WTC11 (cell line): ENCODE measurements around the gene TNNT3. TPM values are rescaled to one million over a fixed set of nuclear protein-coding genes. Genes with fewer than 3 reads are reported as not detected.

ENCODE experiments used
- ATAC-seq: fragments of 200-7000 bp; cut with Tn5 transposase; 2 replicates; pipeline ENCODE4 v1.10.0; 2021; ENCODE audit warnings: mild to moderate bottlenecking, moderate library complexity
- CTCF ChIA-PET: fragments of 300-600 bp; sonication (Branson Sonifier 250); formaldehyde crosslinking; loops from one replicate; lab custom pipeline; 2021; ENCODE audit warnings: antibody characterized with exemption; lab: Charles Lee
- POLR2A ChIA-PET: fragments of 350-600 bp; sonication (Branson Sonifier 250); formaldehyde crosslinking; loops from one replicate; lab custom pipeline; 2021; ENCODE audit warnings: antibody characterized with exemption; lab: Charles Lee
- DNase-seq: peaks from one replicate; pipeline ENCODE4 v3.0.0; 2021; ENCODE audit warnings: low spot score
- H3K27ac Mint-ChIP-seq: 2 replicates; pipeline ENCODE4 v1.8.0; 2021; ENCODE audit warnings: mixed read lengths
- H3K27me3 Mint-ChIP-seq: 2 replicates; pipeline ENCODE4 v1.8.0; 2021; ENCODE audit warnings: low read depth, mild to moderate bottlenecking, moderate library complexity, mixed read lengths
- H3K36me3 Mint-ChIP-seq: 2 replicates; pipeline ENCODE4 v1.8.0; 2021; ENCODE audit warnings: mixed read lengths
- H3K4me1 Mint-ChIP-seq: 2 replicates; pipeline ENCODE4 v1.8.0; 2022; ENCODE audit warnings: mixed read lengths
- H3K4me3 Mint-ChIP-seq: 2 replicates; pipeline ENCODE4 v1.8.0; 2021; ENCODE audit warnings: mild to moderate bottlenecking, moderate library complexity, mixed read lengths
- H3K9me3 Mint-ChIP-seq: 2 replicates; pipeline ENCODE4 v1.8.0; 2021; ENCODE audit warnings: mixed read lengths
- E2F5 ChIP-seq: sonication (generic); formaldehyde crosslinking; IDR thresholded peaks from 2 replicates; pipeline ENCODE4 v1.8.1; 2022; ENCODE audit warnings: mild to moderate bottlenecking, moderate library complexity, missing genetic modification reagents
- ESRRA ChIP-seq: sonication (generic); formaldehyde crosslinking; IDR thresholded peaks from 2 replicates; pipeline ENCODE4 v1.8.1; 2022; ENCODE audit warnings: mild to moderate bottlenecking, missing genetic modification reagents, borderline replicate concordance
- FOXJ3 ChIP-seq: sonication (generic); formaldehyde crosslinking; IDR thresholded peaks from 2 replicates; pipeline ENCODE4 v1.9.0; 2021; ENCODE audit warnings: missing genetic modification reagents, mild to moderate bottlenecking, borderline replicate concordance
- GABPB1 ChIP-seq: sonication (generic); formaldehyde crosslinking; IDR thresholded peaks from 2 replicates; pipeline ENCODE4 v1.8.1; 2023; ENCODE audit warnings: mild to moderate bottlenecking, missing genetic modification reagents
- GRHL2 ChIP-seq: fragments of 250-450 bp; sonication (Bioruptor Pico); IDR thresholded peaks from 2 replicates; pipeline ENCODE4 v1.8.0; 2022; ENCODE audit warnings: mild to moderate bottlenecking, moderate library complexity; ENCODE audit not compliant: insufficient replicate concordance, severe bottlenecking
- IRF2 ChIP-seq: sonication (generic); formaldehyde crosslinking; IDR thresholded peaks from 2 replicates; pipeline ENCODE4 v1.8.0; 2022; ENCODE audit warnings: low read depth, missing genetic modification reagents, borderline replicate concordance
- JUN ChIP-seq: sonication (generic); formaldehyde crosslinking; IDR thresholded peaks from 2 replicates; pipeline ENCODE4 v1.8.0; 2023; ENCODE audit warnings: mild to moderate bottlenecking, missing genetic modification reagents
- MAX ChIP-seq: sonication (generic); formaldehyde crosslinking; IDR thresholded peaks from 2 replicates; pipeline ENCODE4 v1.8.0; 2022; ENCODE audit warnings: mild to moderate bottlenecking, missing genetic modification reagents
- NR1H2 ChIP-seq: sonication (generic); formaldehyde crosslinking; IDR thresholded peaks from 2 replicates; pipeline ENCODE4 v1.9.0; 2021; ENCODE audit warnings: mild to moderate bottlenecking, moderate library complexity, missing genetic modification reagents
- PRDM15 ChIP-seq: sonication (generic); formaldehyde crosslinking; IDR thresholded peaks from 2 replicates; pipeline ENCODE4 v1.8.0; 2022; ENCODE audit warnings: missing genetic modification reagents
- RELA ChIP-seq: sonication (generic); formaldehyde crosslinking; IDR thresholded peaks from 2 replicates; pipeline ENCODE4 v1.8.1; 2022; ENCODE audit warnings: missing genetic modification reagents, mild to moderate bottlenecking, borderline replicate concordance
- SMAD3 ChIP-seq: sonication (generic); formaldehyde crosslinking; IDR thresholded peaks from 2 replicates; pipeline ENCODE4 v1.8.0; 2022; ENCODE audit warnings: missing genetic modification reagents, mild to moderate bottlenecking, borderline replicate concordance
- TP53 ChIP-seq: sonication (generic); formaldehyde crosslinking; IDR thresholded peaks from 2 replicates; pipeline ENCODE4 v1.8.1; 2023; ENCODE audit warnings: mild to moderate bottlenecking, missing genetic modification reagents
- USF1 ChIP-seq: sonication (generic); formaldehyde crosslinking; IDR thresholded peaks from 2 replicates; pipeline ENCODE4 v1.8.0; 2022; ENCODE audit warnings: mild to moderate bottlenecking, missing genetic modification reagents
- ZBTB43 ChIP-seq: sonication (generic); formaldehyde crosslinking; IDR thresholded peaks from 2 replicates; pipeline ENCODE4 v1.8.1; 2023; ENCODE audit warnings: mild to moderate bottlenecking, missing genetic modification reagents
- ZNF317 ChIP-seq: sonication (generic); formaldehyde crosslinking; IDR thresholded peaks from 2 replicates; pipeline ENCODE4 v1.8.1; 2023; ENCODE audit warnings: low read depth, mild to moderate bottlenecking, moderate library complexity, missing genetic modification reagents, borderline replicate concordance
- ZNF425 ChIP-seq: fragments of 250-450 bp; sonication (Bioruptor Pico); conservative IDR thresholded peaks from 2 replicates; pipeline ENCODE4 v1.9.0; 2021; ENCODE audit warnings: mild to moderate bottlenecking
- ZNF512 ChIP-seq: sonication (generic); formaldehyde crosslinking; IDR thresholded peaks from 2 replicates; pipeline ENCODE4 v1.8.1; 2022; ENCODE audit warnings: missing genetic modification reagents, borderline replicate concordance
- ZNF532 ChIP-seq: fragments of 250-450 bp; sonication (Bioruptor Pico); IDR thresholded peaks from 2 replicates; pipeline ENCODE4 v1.9.0; 2021; ENCODE audit warnings: mild to moderate bottlenecking, borderline replicate concordance
- total RNA-seq: library from RNA; stranded (reverse); gene quantifications from 3 replicates; pipeline ENCODE4 v1.2.3, GENCODE V29; 2021

Gene TNNT3
- total RNA-seq, 1 experiment from 2014 or later: not detected

- POLR2A ChIA-PET: no interaction called here
- no peak for TF ChIP-seq ZNF425
- no peak for TF ChIP-seq ZNF512 (CRISPR knock-in tag)
- no peak for TF ChIP-seq RELA (CRISPR knock-in tag)
- no peak for TF ChIP-seq MAX (CRISPR knock-in tag)
- TF ChIP-seq ESRRA: no peak
- TF ChIP-seq GRHL2 (CRISPR knock-in tag): no peak
- TF ChIP-seq ZBTB43 (CRISPR knock-in tag): no peak
- TF ChIP-seq PRDM15 (CRISPR knock-in tag): no peak
- no peak for TF ChIP-seq ZNF532 (CRISPR knock-in tag)
- no peak for TF ChIP-seq ZNF317 (CRISPR knock-in tag)
- TF ChIP-seq FOXJ3 (CRISPR knock-in tag): no peak
- TF ChIP-seq USF1: no peak
- TF ChIP-seq E2F5 (CRISPR knock-in tag): no peak
- no peak for TF ChIP-seq GABPB1 (CRISPR knock-in tag)
- TF ChIP-seq SMAD3 (CRISPR knock-in tag): no peak
- no peak for TF ChIP-seq NR1H2
- no peak for TF ChIP-seq TP53
- no peak for TF ChIP-seq JUN (CRISPR knock-in tag)
- TF ChIP-seq IRF2 (CRISPR knock-in tag): no peak
Observed at GRCh38 chr11:1966531-1966930, 47.0 kb downstream of the TNNT3 start.

More at GRCh38 chr11:1966531-1966930, 47.0 kb downstream of the TNNT3 start:
- Mint-ChIP-seq H3K27ac (no peak overlapping the region), H3K4me1 (no peaks in the 10 kb centered on the region), H3K4me3 (no peak overlapping the region), H3K36me3 (no peaks in the 10 kb centered on the region), H3K9me3 (no peaks in the 10 kb centered on the region), H3K27me3 (no peaks in the 10 kb centered on the region)
- ATAC-seq (no peak), DNase-seq (no peak)
- CTCF ChIA-PET: interaction anchor here (0.6 to 5.5 kb wide), 8 partner anchors 18 to 392 kb away, joined by 3 to 25 read pairs (median 3); no protein-coding TSS in a partner anchor
